ENCODE results near the gene TMCC1.
A peak's percentile ranks its signal among the peaks of the same experiment; 100 is the strongest.

Gene TMCC1

GRCh38 chr3:129673897-129674797, 219.4 kb downstream of the TMCC1 start:
- no peak for DNase-seq

GRCh38 chr3:129673012-129673411, 220.5 kb downstream of the TMCC1 start:
- no peak for DNase-seq

GRCh38 chr3:129672412-129672811, 221.1 kb downstream of the TMCC1 start:
- DNase-seq: no peak

GRCh38 chr3:129665024-129665768, 228.3 kb downstream of the TMCC1 start:
- DNase-seq: no peak

- DNase-seq: no peak
These were observed 229.4 kb downstream of the TMCC1 start for GRCh38 chr3:129663930-129664646.

- no peak for DNase-seq
These were observed 230.5 kb downstream of the TMCC1 start for GRCh38 chr3:129663045-129663446.

GRCh38 chr3:129662191-129662608, 231.3 kb downstream of the TMCC1 start:
- no peak for DNase-seq

- DNase-seq: no peak
These were observed 231.7 kb downstream of the TMCC1 start for GRCh38 chr3:129661766-129662165.

- DNase-seq: no peak
These were observed 235.2 kb downstream of the TMCC1 start for GRCh38 chr3:129658110-129658843.

GRCh38 chr3:129657261-129658046, 236.1 kb downstream of the TMCC1 start:
- no peak for DNase-seq

GRCh38 chr3:129656659-129657247, 236.8 kb downstream of the TMCC1 start:
- DNase-seq: no peak

- no peak for DNase-seq
These were observed 238.2 kb downstream of the TMCC1 start for GRCh38 chr3:129655291-129655700.

GRCh38 chr3:129654131-129654530, 239.4 kb downstream of the TMCC1 start:
- no peak for DNase-seq

GRCh38 chr3:129653019-129653418, 240.5 kb downstream of the TMCC1 start:
- no peak for DNase-seq

GRCh38 chr3:129651435-129652202, 241.9 kb downstream of the TMCC1 start:
- DNase-seq: peak; percentile 57 to 66

- peak; percentile 45 to 67 for DNase-seq
These were observed 243.1 kb downstream of the TMCC1 start for GRCh38 chr3:129650256-129650872.

GRCh38 chr3:129648391-129648790, 245.1 kb downstream of the TMCC1 start:
- DNase-seq: no peak

- DNase-seq: no peak
These were observed 248.2 kb downstream of the TMCC1 start for GRCh38 chr3:129645286-129645685.

GRCh38 chr3:129644836-129645235, 248.7 kb downstream of the TMCC1 start:
- no peak for DNase-seq

All from hippocampal formation (tissue), 2 donors.